HCT116 (cell line): Measurements from ENCODE around the gene SGIP1. TPM values are rescaled to one million over a fixed set of nuclear protein-coding genes. Genes with fewer than 3 reads are reported as not detected.

Source experiments
- ATAC-seq: fragments of 200-7000 bp; cut with Tn5 transposase; 2 replicates; pipeline ENCODE4 v1.9.1; 2020; ENCODE audit warnings: mild to moderate bottlenecking, moderate library complexity
- BruUV-seq: library from RNA; stranded (reverse); fragments of 400-500 nt; replicated peaks from 2 replicates; lab custom pipeline; 2021; lab: Mats Ljungman, UMichigan
- CTCF ChIA-PET: fragments of 300-600 bp; sonication (Branson Sonifier 250); formaldehyde crosslinking; loops from one replicate; lab custom pipeline; 2021; ENCODE audit warnings: antibody characterized with exemption; lab: Charles Lee
- POLR2A ChIA-PET: fragments of 300-600, 350-600 bp; sonication (Branson Sonifier 250); formaldehyde crosslinking; loops from one replicate; lab custom pipeline; 2021; ENCODE audit warnings: antibody characterized with exemption; lab: Charles Lee
- RAD21 ChIA-PET, 2 experiments: fragments of 300-600 bp; sonication (Branson Sonifier 250); formaldehyde crosslinking; loops; one replicate each; lab custom pipeline; 2023; ENCODE audit warnings: low total read pairs in 2 of 2; ENCODE audit not compliant: uncharacterized antibody in 2 of 2, unreplicated experiment in 2 of 2, low non-redundant PET in 1 of 2; lab: Charles Lee
- DNase-seq: peaks from one replicate; pipeline ENCODE4 v3.0.0-alpha.2; 2010; ENCODE audit warnings: low read depth, low spot score
- H2AFZ ChIP-seq: fragments of 200-600 bp; shearing (Covaris generic), sonication (generic); 2 replicates; pipeline ENCODE4 v1.6.1; 2017; ENCODE audit warnings: low read depth, mixed run types, mixed read lengths, antibody characterized with exemption, low read length; ENCODE audit not compliant: poor library complexity, severe bottlenecking
- H3K27ac ChIP-seq: 2 replicates; pipeline ENCODE4 v1.5.1; 2012; ENCODE audit warnings: low read depth, low read length
- H3K27me3 ChIP-seq: fragments of 200-600 bp; sonication (generic); 2 replicates; pipeline ENCODE4 v1.6.1; 2016; ENCODE audit warnings: mixed run types, low read length, mixed read lengths; ENCODE audit not compliant: insufficient read depth
- H3K36me3 ChIP-seq, 2 experiments: fragments of 200-500 bp in 1 of 2; fragments of 200-600 bp in 1 of 2; sonication (Bioruptor generic) in 1 of 2; sonication (generic) in 1 of 2; 2 replicates each; pipeline versions ENCODE4 v1.5.1 to v1.6.1; 2014 to 2016; ENCODE audit warnings: low read length in 2 of 2, inconsistent platforms in 1 of 2, mixed read lengths in 1 of 2, mixed run types in 1 of 2; ENCODE audit not compliant: insufficient read depth in 2 of 2, control insufficient read depth in 1 of 2
- H3K4me1 ChIP-seq, 2 experiments: fragments of 200-600 bp in 1 of 2; sonication (generic) in 1 of 2; 2 replicates each; pipeline versions ENCODE4 v1.5.1 to v1.6.1; 2012 to 2017; ENCODE audit warnings: low read length in 2 of 2, inconsistent platforms in 1 of 2, mild to moderate bottlenecking in 1 of 2, mixed read lengths in 1 of 2, mixed run types in 1 of 2, moderate library complexity in 1 of 2; ENCODE audit not compliant: insufficient read depth in 2 of 2, control insufficient read depth in 1 of 2
- H3K4me2 ChIP-seq: fragments of 200-600 bp; sonication (generic); 2 replicates; pipeline ENCODE4 v1.6.1; 2017; ENCODE audit warnings: mixed run types, low read length, mixed read lengths
- H3K4me3 ChIP-seq, 2 experiments: fragments of 200-600 bp in 1 of 2; sonication (generic) in 1 of 2; replicated peaks in 1 of 2; 2 replicates each; pipeline ENCODE4 v1.5.1; 2011 to 2016; ENCODE audit warnings: low read length in 2 of 2, control low read depth in 1 of 2, low read depth in 1 of 2, mild to moderate bottlenecking in 1 of 2, mixed read lengths in 1 of 2, mixed run types in 1 of 2
- H3K79me2 ChIP-seq: fragments of 200-600 bp; sonication (generic); 2 replicates; pipeline ENCODE4 v1.6.1; 2017; ENCODE audit warnings: mild to moderate bottlenecking, mixed run types, low read length, moderate library complexity, mixed read lengths; ENCODE audit not compliant: insufficient read depth
- H3K9ac ChIP-seq: fragments of 200-600 bp; sonication (generic); 2 replicates; pipeline ENCODE4 v1.6.1; 2016; ENCODE audit warnings: low read length, mixed read lengths
- H3K9me2 ChIP-seq: fragments of 200-600 bp; sonication (generic), shearing (Covaris generic); 2 replicates; pipeline ENCODE4 v1.6.1; 2017; ENCODE audit warnings: mixed run types, mild to moderate bottlenecking, moderate library complexity; ENCODE audit not compliant: insufficient read depth
- H3K9me3 ChIP-seq, 2 experiments: fragments of 200-500 bp in 1 of 2; fragments of 200-600 bp in 1 of 2; sonication (Bioruptor generic) in 1 of 2; sonication (generic) in 1 of 2; 2 replicates each; pipeline ENCODE4 v1.6.1; 2014 to 2017; ENCODE audit warnings: low read length in 2 of 2, mixed read lengths in 2 of 2, inconsistent platforms in 1 of 2, low read depth in 1 of 2, mild to moderate bottlenecking in 1 of 2, mixed run types in 1 of 2, moderate library complexity in 1 of 2; ENCODE audit not compliant: control insufficient read depth in 1 of 2, insufficient read depth in 1 of 2
- H4K20me1 ChIP-seq: fragments of 200-600 bp; sonication (generic), shearing (Covaris generic); 2 replicates; pipeline ENCODE4 v1.6.1; 2017; ENCODE audit warnings: mixed run types, mild to moderate bottlenecking, moderate library complexity; ENCODE audit not compliant: insufficient read depth
- CEBPB ChIP-seq: IDR thresholded peaks from 2 replicates; pipeline ENCODE4 v1.6.1; 2012; ENCODE audit warnings: low read depth
- EGR1 ChIP-seq: IDR thresholded peaks from 2 replicates; pipeline ENCODE4 v1.6.1; 2012; ENCODE audit warnings: low read depth
- ELF1 ChIP-seq: IDR thresholded peaks from 2 replicates; pipeline ENCODE4 v1.6.1; 2012; ENCODE audit warnings: low read depth, borderline replicate concordance
- POLR2A ChIP-seq: IDR thresholded peaks from 2 replicates; pipeline ENCODE4 v1.7.0; 2011; ENCODE audit warnings: borderline replicate concordance; ENCODE audit not compliant: insufficient read depth, insufficient read length; ENCODE audit errors: extremely low read depth
- RAD21 ChIP-seq: IDR thresholded peaks from 2 replicates; pipeline ENCODE4 v1.6.1; 2012; ENCODE audit warnings: low read depth, mild to moderate bottlenecking
- SP1 ChIP-seq: IDR thresholded peaks from 2 replicates; pipeline ENCODE4 v1.6.1; 2012; ENCODE audit warnings: low read depth
- ZFX ChIP-seq: fragments of 450-650 bp; IDR thresholded peaks from 2 replicates; pipeline ENCODE4 v1.6.1; 2017
- ZNF274 ChIP-seq: fragments of 200-500 bp; sonication (Bioruptor generic); IDR thresholded peaks from 2 replicates; pipeline ENCODE4 v1.6.1; 2014; ENCODE audit warnings: mild to moderate bottlenecking, low read depth, low read length, inconsistent platforms
- intact Hi-C: fragments of 100-400 bp; cut with micrococcal nuclease; formaldehyde crosslinking; loops from 2 replicates; pipeline ENCODE4 v1.10.0; 2022
- total RNA-seq: library from RNA; stranded (reverse); gene quantifications from one replicate; pipeline ENCODE4 v1.2.1, GENCODE V29; 2021; ENCODE audit not compliant: unreplicated experiment
- TF ChIP-seq, protein P1 (sequence below): IDR thresholded peaks from 2 replicates; pipeline ENCODE4 v1.6.1; 2012; ENCODE audit warnings: low read depth
- TF ChIP-seq, protein P2 (sequence below), 3 experiments: fragments of 200-600 bp in 1 of 3; sonication (generic) in 1 of 3; IDR thresholded peaks in 2 of 3; conservative IDR thresholded peaks in 1 of 3; 2 replicates each; pipeline ENCODE4 v1.5.1; 2012 to 2017; ENCODE audit warnings: low read depth in 2 of 3, low read length in 2 of 3, antibody characterized with exemption in 1 of 3, borderline replicate concordance in 1 of 3, control low read depth in 1 of 3, mild to moderate bottlenecking in 1 of 3, mixed read lengths in 1 of 3, mixed run types in 1 of 3, moderate library complexity in 1 of 3; ENCODE audit not compliant: insufficient read depth in 1 of 3
- TF ChIP-seq, protein P3 (sequence below): IDR thresholded peaks from 2 replicates; pipeline ENCODE4 v1.6.1; 2011; ENCODE audit warnings: mild to moderate bottlenecking, low read length, moderate library complexity; ENCODE audit not compliant: insufficient replicate concordance; ENCODE audit errors: extremely low read depth

The SGIP1 gene
- total RNA-seq, 1 experiment from 2014 or later: 0.15 TPM

- H3K36me3 ChIP-seq: no peaks in the 10 kb centered on the region
- no peaks in the 10 kb centered on the region for H4K20me1 ChIP-seq
- RAD21 ChIA-PET: no interaction called here
- H3K4me2 ChIP-seq: no peak overlapping the region
- no peak for ATAC-seq
- no peak for DNase-seq
- no peaks in the 10 kb centered on the region for H3K27me3 ChIP-seq
- no peak overlapping the region for H3K4me3 ChIP-seq
- H3K4me1 ChIP-seq: no peaks in the 10 kb centered on the region
- H2AFZ ChIP-seq: no peak overlapping the region
- no peak overlapping the region for H3K27ac ChIP-seq
- intact Hi-C loops: no loop called here
- TF ChIP-seq, protein P1, sequence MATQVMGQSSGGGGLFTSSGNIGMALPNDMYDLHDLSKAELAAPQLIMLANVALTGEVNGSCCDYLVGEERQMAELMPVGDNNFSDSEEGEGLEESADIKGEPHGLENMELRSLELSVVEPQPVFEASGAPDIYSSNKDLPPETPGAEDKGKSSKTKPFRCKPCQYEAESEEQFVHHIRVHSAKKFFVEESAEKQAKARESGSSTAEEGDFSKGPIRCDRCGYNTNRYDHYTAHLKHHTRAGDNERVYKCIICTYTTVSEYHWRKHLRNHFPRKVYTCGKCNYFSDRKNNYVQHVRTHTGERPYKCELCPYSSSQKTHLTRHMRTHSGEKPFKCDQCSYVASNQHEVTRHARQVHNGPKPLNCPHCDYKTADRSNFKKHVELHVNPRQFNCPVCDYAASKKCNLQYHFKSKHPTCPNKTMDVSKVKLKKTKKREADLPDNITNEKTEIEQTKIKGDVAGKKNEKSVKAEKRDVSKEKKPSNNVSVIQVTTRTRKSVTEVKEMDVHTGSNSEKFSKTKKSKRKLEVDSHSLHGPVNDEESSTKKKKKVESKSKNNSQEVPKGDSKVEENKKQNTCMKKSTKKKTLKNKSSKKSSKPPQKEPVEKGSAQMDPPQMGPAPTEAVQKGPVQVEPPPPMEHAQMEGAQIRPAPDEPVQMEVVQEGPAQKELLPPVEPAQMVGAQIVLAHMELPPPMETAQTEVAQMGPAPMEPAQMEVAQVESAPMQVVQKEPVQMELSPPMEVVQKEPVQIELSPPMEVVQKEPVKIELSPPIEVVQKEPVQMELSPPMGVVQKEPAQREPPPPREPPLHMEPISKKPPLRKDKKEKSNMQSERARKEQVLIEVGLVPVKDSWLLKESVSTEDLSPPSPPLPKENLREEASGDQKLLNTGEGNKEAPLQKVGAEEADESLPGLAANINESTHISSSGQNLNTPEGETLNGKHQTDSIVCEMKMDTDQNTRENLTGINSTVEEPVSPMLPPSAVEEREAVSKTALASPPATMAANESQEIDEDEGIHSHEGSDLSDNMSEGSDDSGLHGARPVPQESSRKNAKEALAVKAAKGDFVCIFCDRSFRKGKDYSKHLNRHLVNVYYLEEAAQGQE: no peak
- TF ChIP-seq ELF1 (no peak), ZFX (no peak), POLR2A (no peak), ZNF274 (no peak), EGR1 (no peak), RAD21 (no peak), CEBPB (no peak), SP1 (no peak)
- TF ChIP-seq, protein P2, sequence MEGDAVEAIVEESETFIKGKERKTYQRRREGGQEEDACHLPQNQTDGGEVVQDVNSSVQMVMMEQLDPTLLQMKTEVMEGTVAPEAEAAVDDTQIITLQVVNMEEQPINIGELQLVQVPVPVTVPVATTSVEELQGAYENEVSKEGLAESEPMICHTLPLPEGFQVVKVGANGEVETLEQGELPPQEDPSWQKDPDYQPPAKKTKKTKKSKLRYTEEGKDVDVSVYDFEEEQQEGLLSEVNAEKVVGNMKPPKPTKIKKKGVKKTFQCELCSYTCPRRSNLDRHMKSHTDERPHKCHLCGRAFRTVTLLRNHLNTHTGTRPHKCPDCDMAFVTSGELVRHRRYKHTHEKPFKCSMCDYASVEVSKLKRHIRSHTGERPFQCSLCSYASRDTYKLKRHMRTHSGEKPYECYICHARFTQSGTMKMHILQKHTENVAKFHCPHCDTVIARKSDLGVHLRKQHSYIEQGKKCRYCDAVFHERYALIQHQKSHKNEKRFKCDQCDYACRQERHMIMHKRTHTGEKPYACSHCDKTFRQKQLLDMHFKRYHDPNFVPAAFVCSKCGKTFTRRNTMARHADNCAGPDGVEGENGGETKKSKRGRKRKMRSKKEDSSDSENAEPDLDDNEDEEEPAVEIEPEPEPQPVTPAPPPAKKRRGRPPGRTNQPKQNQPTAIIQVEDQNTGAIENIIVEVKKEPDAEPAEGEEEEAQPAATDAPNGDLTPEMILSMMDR (IDR thresholded peaks at IDR 0.05 in 2 of 3, conservative IDR thresholded peaks at IDR 0.05 in 1 of 3; ENCODE audit: borderline replicate concordance in 1 of 3, insufficient read depth in 1 of 3, low read depth in 2 of 3, low read length in 2 of 3): no peak
- TF ChIP-seq, protein P3, sequence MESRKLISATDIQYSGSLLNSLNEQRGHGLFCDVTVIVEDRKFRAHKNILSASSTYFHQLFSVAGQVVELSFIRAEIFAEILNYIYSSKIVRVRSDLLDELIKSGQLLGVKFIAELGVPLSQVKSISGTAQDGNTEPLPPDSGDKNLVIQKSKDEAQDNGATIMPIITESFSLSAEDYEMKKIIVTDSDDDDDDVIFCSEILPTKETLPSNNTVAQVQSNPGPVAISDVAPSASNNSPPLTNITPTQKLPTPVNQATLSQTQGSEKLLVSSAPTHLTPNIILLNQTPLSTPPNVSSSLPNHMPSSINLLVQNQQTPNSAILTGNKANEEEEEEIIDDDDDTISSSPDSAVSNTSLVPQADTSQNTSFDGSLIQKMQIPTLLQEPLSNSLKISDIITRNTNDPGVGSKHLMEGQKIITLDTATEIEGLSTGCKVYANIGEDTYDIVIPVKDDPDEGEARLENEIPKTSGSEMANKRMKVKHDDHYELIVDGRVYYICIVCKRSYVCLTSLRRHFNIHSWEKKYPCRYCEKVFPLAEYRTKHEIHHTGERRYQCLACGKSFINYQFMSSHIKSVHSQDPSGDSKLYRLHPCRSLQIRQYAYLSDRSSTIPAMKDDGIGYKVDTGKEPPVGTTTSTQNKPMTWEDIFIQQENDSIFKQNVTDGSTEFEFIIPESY: no peak
- CTCF ChIA-PET: no interaction called here
- H3K9me3 ChIP-seq: no peaks in the 10 kb centered on the region
- BruUV-seq: no TSS peak
- POLR2A ChIA-PET: no interaction called here
- no peaks in the 10 kb centered on the region for H3K79me2 ChIP-seq
- no peak overlapping the region for H3K9ac ChIP-seq
- H3K9me2 ChIP-seq: no peaks in the 10 kb centered on the region
These were observed 22.8 kb upstream of the SGIP1 start for GRCh38 chr1:66511118-66511517.
